Raji (cell line): ENCODE measurements around the gene OPRM1.

Experiments
- POLR2A ChIP-seq: IDR thresholded peaks from 2 replicates; pipeline ENCODE4 v1.6.1; 2011; ENCODE audit warnings: low read depth, low read length, control low read depth; ENCODE audit not compliant: insufficient read depth

Gene OPRM1

GRCh38 chr6:154112181-154112809 lies 73.3 kb downstream of the OPRM1 start:
- TF ChIP-seq POLR2A, result no peak

GRCh38 chr6:154113392-154113791 lies 74.4 kb downstream of the OPRM1 start:
- TF ChIP-seq POLR2A, result no peak

- no peak for TF ChIP-seq POLR2A
Observed at GRCh38 chr6:154117485-154117884, 78.4 kb downstream of the OPRM1 start.

GRCh38 chr6:154122195-154122925 lies 83.3 kb downstream of the OPRM1 start:
- no peak for TF ChIP-seq POLR2A

- TF ChIP-seq POLR2A, result no peak
Observed at GRCh38 chr6:154123155-154123956, 84.3 kb downstream of the OPRM1 start.

GRCh38 chr6:154125421-154125820 lies 86.4 kb downstream of the OPRM1 start:
- TF ChIP-seq POLR2A, result no peak

- TF ChIP-seq POLR2A, result no peak
Observed at GRCh38 chr6:154127657-154128056, 88.6 kb downstream of the OPRM1 start.

GRCh38 chr6:154134471-154135147 lies 95.6 kb downstream of the OPRM1 start:
- no peak for TF ChIP-seq POLR2A

GRCh38 chr6:154138793-154139192 lies 99.8 kb downstream of the OPRM1 start:
- TF ChIP-seq POLR2A, result no peak

- TF ChIP-seq POLR2A, result no peak
Observed at GRCh38 chr6:154139892-154140291, 100.9 kb downstream of the OPRM1 start.

GRCh38 chr6:154140743-154141142 lies 101.7 kb downstream of the OPRM1 start:
- no peak for TF ChIP-seq POLR2A

GRCh38 chr6:154143753-154144152 lies 104.7 kb downstream of the OPRM1 start:
- TF ChIP-seq POLR2A, result no peak

- TF ChIP-seq POLR2A, result no peak
Observed at GRCh38 chr6:154154389-154154967, 115.4 kb downstream of the OPRM1 start.

- no peak for TF ChIP-seq POLR2A
Observed at GRCh38 chr6:154156135-154156896, 117.3 kb downstream of the OPRM1 start.
